Osteocyte (in vitro differentiated cells): ENCODE measurements around the gene CSNK1G1. TPM values are rescaled to one million over a fixed set of nuclear protein-coding genes. Genes with fewer than 3 reads are reported as not detected.

Experiments
- DNase-seq: peaks from one replicate; pipeline ENCODE4 v3.0.0; 2021; ENCODE audit warnings: mixed read lengths; ENCODE audit not compliant: unreplicated experiment; ENCODE audit errors: extremely low spot score
- H3K27ac Mint-ChIP-seq: one replicate; pipeline ENCODE4 v1.8.0; 2021; ENCODE audit warnings: mild to moderate bottlenecking, mixed read lengths; ENCODE audit not compliant: unreplicated experiment
- H3K27me3 Mint-ChIP-seq: one replicate; pipeline ENCODE4 v1.8.0; 2021; ENCODE audit warnings: mixed read lengths; ENCODE audit not compliant: unreplicated experiment
- H3K36me3 Mint-ChIP-seq: one replicate; pipeline ENCODE4 v1.8.0; 2021; ENCODE audit warnings: mixed read lengths; ENCODE audit not compliant: unreplicated experiment
- H3K4me1 Mint-ChIP-seq: one replicate; pipeline ENCODE4 v1.8.0; 2021; ENCODE audit warnings: mixed read lengths; ENCODE audit not compliant: unreplicated experiment
- H3K4me3 Mint-ChIP-seq: one replicate; pipeline ENCODE4 v1.8.0; 2021; ENCODE audit warnings: mild to moderate bottlenecking, moderate library complexity, mixed read lengths; ENCODE audit not compliant: unreplicated experiment
- H3K9me3 Mint-ChIP-seq: one replicate; pipeline ENCODE4 v1.8.0; 2021; ENCODE audit warnings: mixed read lengths; ENCODE audit not compliant: unreplicated experiment
- total RNA-seq: library from RNA; stranded (reverse); gene quantifications from 2 replicates; pipeline ENCODE4 v1.2.1, GENCODE V29; 2021
- TF ChIP-seq, protein P1 (sequence below): fragments of 200-600 bp; sonication (generic); IDR thresholded peaks from 2 replicates; pipeline ENCODE4 v1.5.0; 2021; ENCODE audit warnings: antibody characterized with exemption, mild to moderate bottlenecking, moderate library complexity

Gene CSNK1G1
- total RNA-seq, 1 donor from 2014 or later, result 22.2 TPM

DNA sequence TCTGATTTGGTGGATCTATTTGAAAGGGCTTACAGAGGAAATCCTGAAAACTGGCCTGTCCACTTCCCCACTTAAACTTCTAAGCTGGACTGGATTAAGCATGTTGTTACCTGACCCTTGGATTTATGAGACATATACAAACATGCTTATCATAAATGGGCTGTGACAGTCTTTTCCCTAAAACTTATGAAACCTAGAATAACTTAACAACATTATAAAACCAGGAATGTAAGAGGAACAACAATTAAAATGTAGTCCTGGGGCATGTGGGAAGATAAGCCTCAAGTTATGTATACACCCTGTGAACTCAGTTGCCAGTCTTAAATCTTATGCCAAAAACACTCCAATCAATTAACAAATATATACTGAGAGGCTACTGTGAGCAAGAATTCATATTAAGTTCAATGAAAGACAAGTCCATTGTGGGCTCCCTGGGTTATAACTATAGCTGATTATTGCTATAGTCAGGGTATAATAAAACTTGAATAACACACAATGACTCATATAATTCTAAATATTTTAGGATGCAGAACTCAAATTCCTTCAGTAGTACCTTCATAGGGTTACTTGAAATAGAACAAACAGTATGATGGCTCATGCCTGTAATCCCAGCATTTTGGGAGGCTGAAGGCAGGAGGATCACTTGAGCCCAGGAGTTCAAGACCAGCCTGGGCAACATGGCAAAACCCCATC is 105.9 kb downstream of the CSNK1G1 start:
- no peak overlapping the region for H3K4me3 Mint-ChIP-seq
- H3K4me1 Mint-ChIP-seq, result peaks cover 49% of the 10 kb centered on the region
- peak overlapping the region; percentile 54 for H3K27ac Mint-ChIP-seq
- no peaks in the 10 kb centered on the region for H3K27me3 Mint-ChIP-seq
- TF ChIP-seq, protein P1, sequence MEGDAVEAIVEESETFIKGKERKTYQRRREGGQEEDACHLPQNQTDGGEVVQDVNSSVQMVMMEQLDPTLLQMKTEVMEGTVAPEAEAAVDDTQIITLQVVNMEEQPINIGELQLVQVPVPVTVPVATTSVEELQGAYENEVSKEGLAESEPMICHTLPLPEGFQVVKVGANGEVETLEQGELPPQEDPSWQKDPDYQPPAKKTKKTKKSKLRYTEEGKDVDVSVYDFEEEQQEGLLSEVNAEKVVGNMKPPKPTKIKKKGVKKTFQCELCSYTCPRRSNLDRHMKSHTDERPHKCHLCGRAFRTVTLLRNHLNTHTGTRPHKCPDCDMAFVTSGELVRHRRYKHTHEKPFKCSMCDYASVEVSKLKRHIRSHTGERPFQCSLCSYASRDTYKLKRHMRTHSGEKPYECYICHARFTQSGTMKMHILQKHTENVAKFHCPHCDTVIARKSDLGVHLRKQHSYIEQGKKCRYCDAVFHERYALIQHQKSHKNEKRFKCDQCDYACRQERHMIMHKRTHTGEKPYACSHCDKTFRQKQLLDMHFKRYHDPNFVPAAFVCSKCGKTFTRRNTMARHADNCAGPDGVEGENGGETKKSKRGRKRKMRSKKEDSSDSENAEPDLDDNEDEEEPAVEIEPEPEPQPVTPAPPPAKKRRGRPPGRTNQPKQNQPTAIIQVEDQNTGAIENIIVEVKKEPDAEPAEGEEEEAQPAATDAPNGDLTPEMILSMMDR, result no peak
- no peak for DNase-seq
- H3K9me3 Mint-ChIP-seq, result no peaks in the 10 kb centered on the region
- peaks cover 1% of the 10 kb centered on the region for H3K36me3 Mint-ChIP-seq

DNA sequence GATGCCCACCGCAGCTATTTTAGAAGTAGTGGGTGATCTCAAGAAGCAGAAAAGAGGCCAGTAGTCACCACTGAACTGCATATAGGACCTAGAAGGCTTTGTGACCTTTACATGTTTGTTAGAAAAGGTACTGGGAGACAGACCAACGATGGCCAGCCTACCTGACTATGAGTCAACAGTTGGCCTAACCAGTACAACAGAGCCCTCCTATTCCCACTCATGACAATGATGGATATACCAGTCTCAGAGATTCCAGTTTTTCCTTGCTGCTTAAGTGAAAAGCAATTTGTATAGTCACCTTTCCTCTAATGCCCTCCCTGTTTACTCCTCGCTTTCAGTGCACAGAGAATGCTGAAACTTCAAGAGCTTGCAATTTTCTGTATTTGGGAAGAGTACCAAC is 106.6 kb downstream of the CSNK1G1 start:
- H3K4me3 Mint-ChIP-seq, result no peak overlapping the region
- no peaks in the 10 kb centered on the region for H3K9me3 Mint-ChIP-seq
- peaks cover 49% of the 10 kb centered on the region for H3K4me1 Mint-ChIP-seq
- H3K27ac Mint-ChIP-seq, result peak overlapping the region; percentile 52
- DNase-seq, result no peak
- no peaks in the 10 kb centered on the region for H3K27me3 Mint-ChIP-seq
- TF ChIP-seq, protein P1, result no peak
- H3K36me3 Mint-ChIP-seq, result no peaks in the 10 kb centered on the region

- Mint-ChIP-seq H3K4me1 (peaks cover 51% of the 10 kb centered on the region), H3K27me3 (no peaks in the 10 kb centered on the region), H3K27ac (peak overlapping the region; percentile 90), H3K9me3 (no peaks in the 10 kb centered on the region), H3K36me3 (no peaks in the 10 kb centered on the region), H3K4me3 (no peak overlapping the region)
- TF ChIP-seq, protein P1, result no peak
- DNase-seq, result no peak
These were observed 107.9 kb downstream of the CSNK1G1 start for GRCh38 chr15:64247906-64248541.

DNA sequence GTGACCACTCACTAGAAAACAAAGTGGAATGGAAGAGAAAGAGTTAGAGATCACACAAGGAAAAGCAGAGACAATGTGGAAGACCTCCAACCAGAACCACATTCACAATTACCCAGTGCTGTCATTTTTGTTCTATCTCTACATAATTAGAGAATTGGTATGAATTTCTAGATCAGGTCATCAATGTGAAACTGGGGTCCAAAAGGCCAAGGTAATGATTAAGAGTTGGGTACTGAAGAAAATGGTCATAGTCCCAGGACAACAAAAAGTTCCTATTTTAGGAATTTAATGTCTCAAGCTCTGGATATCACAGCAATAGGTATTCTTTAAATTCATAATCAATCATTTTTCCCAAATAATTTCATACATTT is 108.5 kb downstream of the CSNK1G1 start:
- no peaks in the 10 kb centered on the region for H3K27me3 Mint-ChIP-seq
- peaks cover 51% of the 10 kb centered on the region for H3K4me1 Mint-ChIP-seq
- TF ChIP-seq, protein P1, result no peak
- peak overlapping the region; percentile 90 for H3K27ac Mint-ChIP-seq
- DNase-seq, result no peak
- H3K4me3 Mint-ChIP-seq, result no peak overlapping the region
- no peaks in the 10 kb centered on the region for H3K9me3 Mint-ChIP-seq
- H3K36me3 Mint-ChIP-seq, result no peaks in the 10 kb centered on the region

DNA sequence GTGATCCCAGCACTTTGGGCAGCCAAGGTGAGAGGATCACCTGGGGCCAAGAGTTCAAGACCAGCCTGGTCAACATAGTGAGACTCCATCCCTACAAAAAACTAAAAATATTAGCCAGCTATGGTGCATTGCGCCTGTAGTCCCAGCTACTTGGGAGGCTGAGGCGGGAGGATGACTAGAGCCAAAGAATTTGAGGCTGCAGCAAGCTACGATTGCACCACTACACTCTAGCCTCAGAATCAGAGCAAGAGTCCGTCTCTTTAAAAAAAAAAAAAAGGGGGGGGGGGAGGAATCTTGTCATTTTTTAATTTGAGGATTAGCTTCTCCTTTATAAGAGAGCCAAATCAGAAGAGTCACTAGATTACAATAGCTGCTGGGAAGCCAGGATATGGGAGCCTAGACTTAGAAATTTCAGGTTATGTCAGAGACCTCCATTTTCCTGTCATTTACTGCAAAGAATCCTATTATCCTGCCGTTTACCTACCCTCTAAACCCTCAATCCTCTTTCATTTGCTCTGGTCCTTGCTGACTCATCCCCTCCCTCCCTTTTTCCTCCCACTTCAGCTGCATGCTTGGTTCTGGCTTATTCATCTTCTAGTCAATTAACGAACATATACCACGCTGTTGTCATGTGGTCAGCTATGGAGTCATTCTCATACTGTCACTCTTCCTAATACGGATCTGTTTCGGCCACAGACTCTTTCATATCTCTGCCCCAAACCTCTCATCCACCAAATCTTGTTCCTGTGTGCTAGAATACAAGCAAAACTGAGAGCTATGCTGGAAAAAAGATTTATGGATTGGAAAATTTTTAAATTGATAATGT is 109.4 kb downstream of the CSNK1G1 start:
- H3K9me3 Mint-ChIP-seq, result peaks cover 3% of the 10 kb centered on the region
- H3K27ac Mint-ChIP-seq, result peak overlapping the region; percentile 90
- H3K27me3 Mint-ChIP-seq, result no peaks in the 10 kb centered on the region
- peaks cover 4% of the 10 kb centered on the region for H3K36me3 Mint-ChIP-seq
- H3K4me1 Mint-ChIP-seq, result peaks cover 48% of the 10 kb centered on the region
- H3K4me3 Mint-ChIP-seq, result no peak overlapping the region
- DNase-seq, result no peak
- TF ChIP-seq, protein P1, result no peak
